Fibroblast of the aortic adventitia (primary cell): ENCODE measurements around the gene BCS1L. TPM values are rescaled to one million over a fixed set of nuclear protein-coding genes. Genes with fewer than 3 reads are reported as not detected.

Source experiments
- DNase-seq: peaks from one replicate; pipeline ENCODE4 v3.0.0-alpha.2; 2010; ENCODE audit warnings: low read depth
- H3K4me3 ChIP-seq: 2 replicates; pipeline ENCODE4 v1.5.1; 2011; ENCODE audit warnings: low read depth, mild to moderate bottlenecking, control low read depth, low read length, moderate library complexity
- CTCF ChIP-seq: IDR thresholded peaks from 2 replicates; pipeline ENCODE4 v1.5.1; 2011; ENCODE audit warnings: mild to moderate bottlenecking, low read length, control low read depth, inconsistent platforms; ENCODE audit not compliant: insufficient read depth
- total RNA-seq: library from RNA; depleted of rRNA; stranded (reverse); fragments of >200 nt; gene quantifications from 2 replicates; pipeline ENCODE4 v1.2.3, GENCODE V29; 2012; ENCODE audit warnings: low replicate concordance

BCS1L gene
- total RNA-seq, 1 donor, result 33.3 TPM

GRCh38 chr2:218659988-218660358 is 490 bp downstream of the BCS1L start:
- H3K4me3 ChIP-seq, result peak overlapping the region; percentile 93
- no peak for TF ChIP-seq CTCF
- DNase-seq, result no peak

GRCh38 chr2:218662377-218662776 is 2.9 kb downstream of the BCS1L start:
- DNase-seq, result no peak
- H3K4me3 ChIP-seq, result no peak overlapping the region
- TF ChIP-seq CTCF, result no peak

- no peak overlapping the region for H3K4me3 ChIP-seq
- no peak for DNase-seq
- TF ChIP-seq CTCF, result no peak
Observed at GRCh38 chr2:218662827-218663226, 3.3 kb downstream of the BCS1L start.

DNA sequence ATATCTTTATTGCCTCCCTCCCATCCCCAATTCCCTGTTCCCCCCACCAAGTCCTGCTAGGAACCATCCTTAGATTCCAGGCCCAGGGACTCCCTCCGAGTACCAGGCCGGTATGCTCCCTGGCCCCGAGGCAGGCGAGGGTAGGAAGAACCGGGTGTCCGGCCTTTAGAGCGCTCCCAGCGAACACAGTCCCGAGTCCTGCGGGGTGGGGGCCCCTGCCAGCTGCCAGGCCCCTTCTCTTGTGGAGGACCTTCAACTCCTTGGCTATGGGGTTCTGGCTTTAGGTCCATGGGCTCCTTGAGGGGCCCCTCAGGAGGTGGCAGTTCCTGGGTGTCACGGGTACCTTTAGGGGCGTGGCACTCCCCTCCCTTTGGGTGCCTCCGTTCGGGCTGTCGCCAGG is 4.4 kb downstream of the BCS1L start:
- no peak for TF ChIP-seq CTCF
- no peak for DNase-seq

DNA sequence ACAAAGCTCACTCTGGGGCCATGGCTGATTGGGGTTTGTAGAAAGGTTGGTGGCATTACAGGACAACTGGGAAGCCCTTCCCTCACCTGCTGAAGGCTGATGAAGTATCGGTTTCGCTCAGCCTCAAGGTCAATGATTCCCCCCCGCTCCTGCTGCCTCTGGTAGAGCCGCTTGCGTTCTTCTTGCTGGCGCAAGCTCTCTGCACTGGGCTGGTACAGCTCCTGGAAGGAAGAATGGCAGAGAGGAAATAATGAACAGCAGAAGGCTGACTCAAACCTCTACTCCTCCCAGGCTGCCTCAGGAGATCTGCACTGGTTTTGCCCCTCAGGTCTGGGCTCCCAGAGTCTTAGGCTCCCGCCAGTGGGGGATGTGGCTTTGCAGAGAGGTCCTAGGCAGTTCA is 5.2 kb downstream of the BCS1L start:
- no peak for DNase-seq
- no peak overlapping the region for H3K4me3 ChIP-seq
- TF ChIP-seq CTCF, result no peak

More for the DNA sequence above, 4.4 kb downstream of the BCS1L start:
- no peak overlapping the region for H3K4me3 ChIP-seq

DNA sequence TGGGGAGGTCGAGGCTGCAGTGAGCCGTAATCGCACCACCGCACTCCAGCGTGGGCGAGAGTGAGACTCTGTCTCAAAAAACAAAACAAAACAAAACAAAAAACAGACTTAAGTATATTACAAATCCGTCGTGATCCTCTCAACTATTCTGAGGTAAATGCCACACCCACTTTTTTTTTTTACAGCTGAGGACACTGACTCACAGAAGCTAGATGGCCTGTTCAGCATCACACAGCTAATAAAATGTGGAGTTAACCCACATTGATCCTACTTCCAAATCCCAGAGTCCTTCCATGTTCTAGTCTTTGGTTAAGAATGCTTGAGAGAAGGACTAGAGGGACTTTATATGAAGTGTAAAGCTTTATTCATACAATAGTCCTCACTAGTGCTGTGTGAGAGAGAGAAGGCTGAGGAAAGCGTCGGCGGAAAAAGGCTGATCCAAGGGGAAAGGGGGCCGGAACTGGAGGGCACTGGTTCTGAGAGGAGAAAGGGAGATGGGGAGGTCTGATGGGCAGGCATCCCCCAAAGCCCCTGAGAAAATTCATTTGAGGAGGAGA is 11.7 kb downstream of the BCS1L start:
- no peak for TF ChIP-seq CTCF
- DNase-seq, result peak; percentile 11
- peak overlapping the region; percentile 99 for H3K4me3 ChIP-seq
